A549 treated with AZD2906 at 1 μM for 4 hours (cell line): ENCODE measurements around the gene PTGDS. TPM values are rescaled to one million over a fixed set of nuclear protein-coding genes. Genes with fewer than 3 reads are reported as not detected.

ENCODE experiments used
- total RNA-seq: library from RNA; stranded (reverse); fragments of 200-300 nt; extraction: Qiagen RNA extraction; gene quantifications from 5 replicates; pipeline ENCODE4 v1.2.3, GENCODE V29; 2022

Gene PTGDS
- total RNA-seq, result 0.47 to 1.4 TPM (median 0.62 TPM) in 5 replicates

GRCh38 chr9:136977223-136977622 lies at the start of gene PTGDS:
Gene PTGDS, plus strand, starts transcription at chr9:136977504. Its CDS starts 75 bp downstream, at chr9:136977579.

GRCh38 chr9:136944519-136945332 lies 32.6 kb upstream of the PTGDS start, which contains the start of the genes C8G and FBXW5:
Gene C8G, plus strand, starts transcription at chr9:136945243. Its CDS starts 78 bp downstream, at chr9:136945321.
Gene FBXW5, minus strand, starts transcription at chr9:136944738. Its CDS starts 655 bp downstream, at chr9:136944083.

DNA sequence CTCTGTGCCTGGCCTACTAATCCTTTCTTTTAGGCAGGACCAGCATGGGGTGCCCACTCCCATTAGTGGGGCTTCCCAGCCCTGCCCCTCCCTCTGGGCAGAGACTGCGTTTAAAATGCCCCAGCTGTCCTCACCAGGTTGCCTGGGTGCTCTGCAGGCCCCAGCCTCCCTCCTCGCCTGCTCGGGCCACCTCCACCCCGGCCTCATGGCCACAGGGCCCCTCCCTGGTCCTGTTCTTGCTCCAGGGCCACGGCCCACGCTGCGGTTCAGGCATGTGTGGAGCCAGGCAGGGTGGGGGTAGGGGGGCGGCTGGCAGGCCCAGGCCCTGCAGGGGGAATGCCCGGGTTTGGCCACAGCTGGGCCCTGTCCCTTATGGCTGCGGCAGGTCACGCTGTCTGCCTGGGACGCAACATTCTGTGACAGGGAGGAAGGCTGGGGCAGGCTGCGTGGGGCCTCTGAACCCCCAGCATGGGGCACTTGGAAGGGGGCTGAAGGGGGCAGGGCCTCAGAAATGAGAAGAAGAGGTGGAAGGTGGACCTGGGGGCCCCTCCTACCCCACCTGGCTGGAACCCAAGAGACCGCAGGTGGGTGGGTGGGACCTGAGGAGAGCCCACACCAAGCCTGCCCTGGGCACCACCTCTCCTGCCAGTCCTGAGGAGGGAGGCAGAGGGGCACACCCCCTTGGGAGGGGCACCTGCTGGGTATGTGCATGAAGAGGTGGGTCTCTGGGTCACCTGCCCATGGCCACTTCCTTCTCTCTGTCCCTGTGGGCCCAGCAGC lies 25.6 kb upstream of the PTGDS start, which contains the start of gene LCN12:
TSS of gene LCN12 (plus strand) at position 733 of the 780 bp plus-strand sequence. CDS start 55 bp downstream, outside the sequence.

DNA sequence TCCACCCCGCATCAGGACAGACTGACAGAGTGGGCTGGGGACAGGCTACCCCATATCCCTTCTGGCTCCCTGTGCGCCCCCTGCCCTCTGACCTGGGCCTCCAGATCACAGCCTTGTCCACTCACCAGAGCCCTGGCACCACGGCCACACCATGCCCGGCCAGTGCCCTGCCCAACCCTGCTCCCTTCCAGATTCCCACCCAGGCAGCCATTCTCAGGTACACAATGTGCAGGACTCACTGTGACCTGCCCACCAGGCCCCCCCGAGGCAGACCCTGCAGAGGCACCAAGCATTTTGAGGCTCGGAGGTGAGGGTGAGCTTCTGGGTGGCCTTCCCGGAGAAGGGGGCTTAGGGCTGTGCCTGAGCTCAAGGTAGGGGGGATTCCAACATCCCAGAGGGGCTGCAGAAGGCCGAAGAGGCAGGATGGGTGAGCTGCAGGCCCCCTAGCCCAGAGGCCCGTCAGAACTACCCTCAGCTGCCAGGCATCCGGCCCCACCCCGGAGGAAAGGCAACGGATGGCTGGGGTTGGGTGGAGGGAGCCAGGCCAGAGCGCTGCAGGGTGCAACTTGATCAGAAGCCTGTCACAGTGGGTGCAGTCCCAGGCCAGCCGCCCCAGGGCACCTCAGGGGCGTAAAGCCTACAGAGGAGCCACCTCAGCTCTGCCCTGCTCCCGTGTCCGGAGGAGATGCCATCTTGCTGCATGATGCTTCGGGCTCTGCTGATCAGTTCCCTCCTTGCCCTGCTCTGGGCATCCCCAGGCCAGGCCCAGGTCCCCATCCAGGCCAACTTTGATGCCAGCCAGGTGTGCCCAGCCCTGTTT lies 5.1 kb downstream of the PTGDS start, which contains the start of gene LCNL1:
TSS of gene LCNL1 (plus strand) at position 762 of the 820 bp plus-strand sequence. CDS start 594 bp downstream, outside the sequence.

GRCh38 chr9:136991993-136992818 lies 14.9 kb downstream of the PTGDS start, which contains the start of gene PAXX:
Gene PAXX, plus strand, starts transcription at chr9:136992422. Its CDS starts 22 bp downstream, at chr9:136992444.

GRCh38 chr9:136996361-136997292 lies 19.3 kb downstream of the PTGDS start, which contains the start of gene CLIC3:
Gene CLIC3, minus strand, starts transcription at chr9:136996568. Its CDS starts 25 bp downstream, at chr9:136996543.

DNA sequence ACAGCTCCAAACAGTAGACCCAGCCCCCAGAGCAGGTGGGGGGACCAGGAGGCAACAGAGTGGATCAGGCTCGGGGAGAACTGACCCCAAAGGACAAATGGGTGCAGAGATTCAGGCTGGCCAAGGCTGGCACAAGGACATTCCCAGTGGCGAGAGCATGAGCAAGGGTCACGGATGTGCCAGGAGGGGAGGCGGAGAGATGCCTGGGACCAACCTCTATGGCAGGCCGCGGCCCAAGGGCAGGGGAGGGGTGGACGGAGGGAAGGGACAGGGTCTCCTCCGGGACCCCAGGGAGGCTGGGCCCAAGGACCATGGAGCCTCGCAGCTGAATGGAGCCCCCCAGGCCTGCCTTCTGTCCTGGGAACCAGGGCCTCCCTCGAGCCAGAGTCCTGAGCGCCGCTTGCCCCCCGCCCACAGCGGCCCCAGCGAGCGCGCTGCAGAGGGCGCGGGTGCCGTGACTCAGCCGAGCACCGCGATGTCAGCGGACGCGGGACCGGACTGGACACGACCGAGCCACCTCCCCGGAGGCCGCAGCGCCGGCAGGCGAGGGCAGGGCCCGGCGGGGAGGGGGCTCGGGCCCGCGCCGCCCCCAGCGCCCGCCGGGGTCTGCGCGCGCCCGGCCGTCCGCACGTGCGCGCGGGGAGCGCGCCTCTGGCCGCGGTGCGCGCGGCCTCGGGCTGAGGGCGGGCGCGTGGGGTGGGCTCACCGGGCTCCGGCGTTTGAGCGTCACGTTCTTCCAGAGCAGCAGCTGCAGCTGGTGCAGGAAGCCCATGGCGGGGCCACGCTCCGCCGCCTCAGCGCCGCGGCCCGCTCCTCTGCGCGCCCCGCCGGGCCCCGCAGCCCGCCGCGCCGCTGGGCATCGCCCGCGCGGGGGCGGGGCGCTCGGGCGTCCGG lies 50.3 kb downstream of the PTGDS start, which contains the start of gene ABCA2:
TSS of gene ABCA2 (minus strand) at position 869 of the 894 bp plus-strand sequence. CDS start at position 772, 97 bp downstream.

Other genes with a start within 250 kb of the PTGDS start
- gene LCN10, start 234.6 kb upstream of the PTGDS start, total RNA-seq, result 0.03 to 0.14 TPM in 2 of 5 replicates, not detected in the others
- not detected in 5 replicates for gene LCN6, start 229.0 kb upstream of the PTGDS start, total RNA-seq
- not detected in 5 replicates for gene LCN8, start 219.3 kb upstream of the PTGDS start, total RNA-seq
- 0.05 to 0.09 TPM (median 0.09 TPM) in 3 of 5 replicates, not detected in the others for gene LCN15, start 213.0 kb upstream of the PTGDS start, total RNA-seq
- gene TMEM141, start 186.2 kb upstream of the PTGDS start, total RNA-seq, result 64.4 to 82.3 TPM (median 79.7 TPM) in 5 replicates
- gene CCDC183, start 181.2 kb upstream of the PTGDS start, total RNA-seq, result 0.19 to 0.38 TPM (median 0.28 TPM) in 5 replicates
- gene RABL6, start 169.6 kb upstream of the PTGDS start, total RNA-seq, result 63.0 to 83.9 TPM (median 80.3 TPM) in 5 replicates
- 3.7 to 4.5 TPM (median 4.1 TPM) in 5 replicates for gene AJM1, start 135.0 kb upstream of the PTGDS start, total RNA-seq
- gene PHPT1, start 128.1 kb upstream of the PTGDS start, total RNA-seq, result 250 to 343 TPM (median 299 TPM) in 5 replicates
- gene MAMDC4, start 125.2 kb upstream of the PTGDS start, total RNA-seq, result 1.5 to 4.6 TPM (median 3.8 TPM) in 5 replicates
- 415 to 505 TPM (median 466 TPM) in 5 replicates for gene EDF1, start 111.2 kb upstream of the PTGDS start, total RNA-seq
- gene TRAF2, start 91.0 kb upstream of the PTGDS start, total RNA-seq, result 37.2 to 59.4 TPM (median 50.2 TPM) in 5 replicates
- 65.5 to 105 TPM (median 98.0 TPM) in 5 replicates for gene FBXW5, start 32.8 kb upstream of the PTGDS start, total RNA-seq
- gene C8G, start 32.3 kb upstream of the PTGDS start, total RNA-seq, result 0.87 to 1.4 TPM (median 1.3 TPM) in 5 replicates
- 0.58 to 2.4 TPM (median 1.5 TPM) in 5 replicates for gene LCN12, start 25.2 kb upstream of the PTGDS start, total RNA-seq
- 0.07 to 0.24 TPM (median 0.18 TPM) in 5 replicates for gene LCNL1, start 5.5 kb downstream of the PTGDS start, total RNA-seq
- gene PAXX, start 14.9 kb downstream of the PTGDS start, total RNA-seq, result 42.6 to 85.1 TPM (median 74.1 TPM) in 5 replicates
- 3.2 to 7.2 TPM (median 5.6 TPM) in 5 replicates for gene CLIC3, start 19.1 kb downstream of the PTGDS start, total RNA-seq
- 19.1 to 28.9 TPM (median 24.6 TPM) in 5 replicates for gene ABCA2, start 50.7 kb downstream of the PTGDS start, total RNA-seq
- gene FUT7, start 54.6 kb downstream of the PTGDS start, total RNA-seq, result 0.06 to 0.07 TPM (median 0.06 TPM) in 4 of 5 replicates, not detected in the other
- 37.5 to 92.6 TPM (median 80.3 TPM) in 5 replicates for gene NPDC1, start 68.7 kb downstream of the PTGDS start, total RNA-seq
- gene ENTPD2, start 76.6 kb downstream of the PTGDS start, total RNA-seq, result 2.9 to 6.2 TPM (median 5.7 TPM) in 5 replicates
- 14.8 to 26.1 TPM (median 23.7 TPM) in 5 replicates for gene SAPCD2, start 93.1 kb downstream of the PTGDS start, total RNA-seq
- 8.9 to 14.8 TPM (median 10.9 TPM) in 5 replicates for gene UAP1L1, start 100.0 kb downstream of the PTGDS start, total RNA-seq
- gene MAN1B1, start 109.5 kb downstream of the PTGDS start, total RNA-seq, result 44.5 to 54.0 TPM (median 52.2 TPM) in 5 replicates
- 66.9 to 123 TPM (median 112 TPM) in 5 replicates for gene DPP7, start 137.2 kb downstream of the PTGDS start, total RNA-seq
- 0.11 to 0.91 TPM (median 0.63 TPM) in 5 replicates for gene GRIN1, start 161.7 kb downstream of the PTGDS start, total RNA-seq
- gene LRRC26, start 192.5 kb downstream of the PTGDS start, total RNA-seq, result 0.39 to 1.9 TPM (median 1.2 TPM) in 5 replicates
- gene TMEM210, start 194.6 kb downstream of the PTGDS start, total RNA-seq, result not detected in 5 replicates
- gene ANAPC2, start 211.1 kb downstream of the PTGDS start, total RNA-seq, result 21.8 to 36.5 TPM (median 33.4 TPM) in 5 replicates
- gene SSNA1, start 211.2 kb downstream of the PTGDS start, total RNA-seq, result 98.0 to 157 TPM (median 144 TPM) in 5 replicates
- 8.2 to 12.3 TPM (median 11.7 TPM) in 5 replicates for gene TPRN, start 223.2 kb downstream of the PTGDS start, total RNA-seq
- 35.4 to 47.2 TPM (median 45.3 TPM) in 5 replicates for gene TMEM203, start 228.1 kb downstream of the PTGDS start, total RNA-seq
- gene NDOR1, start 228.2 kb downstream of the PTGDS start, total RNA-seq, result 11.5 to 17.4 TPM (median 15.7 TPM) in 5 replicates
- gene RNF208, start 244.7 kb downstream of the PTGDS start, total RNA-seq, result 0.91 to 2.8 TPM (median 2.1 TPM) in 5 replicates
- 3.0 to 5.0 TPM (median 5.0 TPM) in 5 replicates for gene CYSRT1, start 247.7 kb downstream of the PTGDS start, total RNA-seq
- gene RNF224, start 250.0 kb downstream of the PTGDS start, total RNA-seq, result 0.12 to 0.38 TPM (median 0.25 TPM) in 5 replicates